Psoas muscle (tissue), 8 donors: Measurements from ENCODE around the gene GARIN5B. TPM values are rescaled to one million over a fixed set of nuclear protein-coding genes. Genes with fewer than 3 reads are reported as not detected.
A peak's percentile ranks its signal among the peaks of the same experiment; 100 is the strongest.

Experiments used
- ATAC-seq, 4 donors: fragments of 200-7000 bp; cut with Tn5 transposase; one replicate each; pipeline ENCODE4 v1.9.1; 2020; ENCODE audit warnings: moderate library complexity in 3 of 4, mild to moderate bottlenecking in 2 of 4
- DNase-seq, 2 donors: peaks; one replicate each; pipeline ENCODE4 v3.0.0-alpha.2; 2020
- H3K27ac ChIP-seq: fragments of 200-600 bp; one replicate; pipeline ENCODE4 v1.8.0; 2022
- H3K27me3 ChIP-seq, 3 donors: fragments of 200-600 bp in 1 of 3; one replicate each; pipeline versions ENCODE4 v1.6.1 to v1.8.0; 2013 to 2022; ENCODE audit warnings: low read length in 2 of 3, mild to moderate bottlenecking in 2 of 3, moderate library complexity in 1 of 3; ENCODE audit not compliant: insufficient read depth in 3 of 3
- H3K36me3 ChIP-seq, 2 donors: fragments of 200-600 bp in 1 of 2; one replicate each; pipeline versions ENCODE4 v1.6.1 to v1.8.0; 2013 to 2022; ENCODE audit warnings: low read depth in 1 of 2, mild to moderate bottlenecking in 1 of 2, moderate library complexity in 1 of 2; ENCODE audit not compliant: insufficient read depth in 1 of 2
- H3K4me1 ChIP-seq: fragments of 200-600 bp; one replicate; pipeline ENCODE4 v1.8.0; 2022
- H3K4me3 ChIP-seq: fragments of 200-600 bp; one replicate; pipeline ENCODE4 v1.8.0; 2022; ENCODE audit warnings: mild to moderate bottlenecking
- H3K9me3 ChIP-seq: fragments of 200-600 bp; one replicate; pipeline ENCODE4 v1.8.0; 2022
- CTCF ChIP-seq: fragments of 200-600 bp; IDR thresholded peaks from one replicate; pipeline ENCODE4 v1.8.0; 2022; ENCODE audit warnings: antibody characterized with exemption
- WGBS, 3 donors: extraction: QIAGEN DNeasy Blood & Tissue Kit; methylation state at CpG; one replicate each; pipeline versions ENCODE4 v1.1.6 to v1.1.7; 2013; 5-methylcytosine and 5-hydroxymethylcytosine counted together
- intact Hi-C, 2 donors: fragments of 100-400 bp; cut with DNase I; formaldehyde crosslinking; loops; one replicate each; pipeline versions ENCODE4 v1.11.0 to v1.14.2; 2022
- polyA plus RNA-seq, 3 donors: library from polyadenylated mRNA; stranded (reverse); fragments of 200-250 nt; gene quantifications; one replicate each; pipeline ENCODE4 v1.2.3, GENCODE V29; 2013
- total RNA-seq, 4 donors: library from RNA; stranded (reverse); fragmentation: NEBNext Ultra II Directional in 2 of 4; extraction: Animal tissue kit (Norgen Biotek cat#: 25700) in 2 of 4; gene quantifications; one replicate each; pipeline versions ENCODE4 v1.2.1 to v1.2.4, GENCODE V29; 2021 to 2023
- donor health status: healthy with polysubstance abuse.
- donor health status: DM: no; HTN: no; CAD: no; lungs with moderate emphysema.
- donor health status: Bipolar disorder and iron deficiency.
- donor health status: healthy.
- donor health status: DM: yes; HTN: yes; CAD: no.
- donor health status: DM: no; HTN: no; CAD: no.
- donor health status: DM: no; HTN: no; CAD: no.
- donor health status: DM: yes; HTN: yes; CAD: no.

Gene GARIN5B
- total and polyA plus RNA-seq, 7 donors = not detected

GRCh38 chr19:55345101-55345817 lies 17.8 kb downstream of the GARIN5B start:
- peaks cover 6% of the 10 kb centered on the region for H3K4me1 ChIP-seq
- no peak overlapping the region for H3K27ac ChIP-seq
- TF ChIP-seq CTCF = no peak
- no peaks in the 10 kb centered on the region for H3K27me3 ChIP-seq
- intact Hi-C loops = no loop called here
- no peak for DNase-seq
- H3K4me3 ChIP-seq = no peak overlapping the region
- no peaks in the 10 kb centered on the region for H3K9me3 ChIP-seq
- WGBS, 3 donors = 81 to 83% (median 82%) methylated on average over 22 of the region's 22 CpGs
- no peak for ATAC-seq
- peaks cover 0 to 30% of the 10 kb centered on the region in 2 donors for H3K36me3 ChIP-seq

- no peak for TF ChIP-seq CTCF
- peaks cover 6% of the 10 kb centered on the region for H3K4me1 ChIP-seq
- no peak for ATAC-seq
- no peak overlapping the region for H3K27ac ChIP-seq
- intact Hi-C loops = loop anchor here in 1 of 2 donors (5.0 kb wide), 1 partner anchor 38 kb away; the partner anchor contains the start of gene TMEM238
- WGBS, 3 donors = 57 to 68% (median 61%) methylated on average over 9 of the region's 9 CpGs
- H3K36me3 ChIP-seq = peaks cover 0 to 30% of the 10 kb centered on the region in 2 donors
- no peaks in the 10 kb centered on the region for H3K9me3 ChIP-seq
- DNase-seq = no peak
- no peak overlapping the region for H3K4me3 ChIP-seq
- H3K27me3 ChIP-seq = no peaks in the 10 kb centered on the region
These were observed 18.6 kb downstream of the GARIN5B start for GRCh38 chr19:55344444-55344843.

- DNase-seq = no peak
- Histone ChIP-seq H3K4me3 (peak overlapping the region; percentile 75), H3K4me1 (peaks cover 12% of the 10 kb centered on the region), H3K9me3 (no peaks in the 10 kb centered on the region), H3K27ac (no peak overlapping the region), H3K36me3 (peaks cover 0 to 25% of the 10 kb centered on the region in 2 donors), H3K27me3 (peaks cover 0 to 5% (median 0%) of the 10 kb centered on the region in 3 donors)
- 83 to 85% (median 84%) methylated on average over 40 to 50 of the region's 50 CpGs for WGBS, 3 donors
- no peak for ATAC-seq
- intact Hi-C loops = loop anchor here in 1 of 2 donors (5.0 kb wide), 1 partner anchor 40 kb away; the partner anchor contains the start of gene TMEM238
- no peak for TF ChIP-seq CTCF
These were observed 21.2 kb downstream of the GARIN5B start for GRCh38 chr19:55341595-55342531.

GRCh38 chr19:55341171-55341588 lies 21.9 kb downstream of the GARIN5B start:
- DNase-seq = peak; percentile 71 to 76
- no peak for TF ChIP-seq CTCF
- peaks cover 0 to 5% (median 0%) of the 10 kb centered on the region in 3 donors for H3K27me3 ChIP-seq
- H3K4me3 ChIP-seq = peak overlapping the region; percentile 75
- H3K27ac ChIP-seq = no peak overlapping the region
- ATAC-seq = no peak
- intact Hi-C loops = loop anchor here in 1 of 2 donors (5.0 kb wide), 1 partner anchor 41 kb away; the partner anchor contains the start of gene TMEM238
- H3K4me1 ChIP-seq = peaks cover 12% of the 10 kb centered on the region
- H3K36me3 ChIP-seq = peaks cover 0 to 19% of the 10 kb centered on the region in 2 donors
- no peaks in the 10 kb centered on the region for H3K9me3 ChIP-seq
- 6 to 9% (median 8%) methylated on average over 15 of the region's 15 CpGs for WGBS, 3 donors
